Left ventricle myocardium superior (tissue), 1 donor: ENCODE data around the gene TGM3. TPM values are rescaled to one million over a fixed set of nuclear protein-coding genes. Genes with fewer than 3 reads are reported as not detected.
A peak's percentile ranks its signal among the peaks of the same experiment; 100 is the strongest.

Source experiments
- ATAC-seq: fragments of 200-7000 bp; cut with Tn5 transposase; one replicate; pipeline ENCODE4 v1.9.1; 2020; ENCODE audit warnings: mild to moderate bottlenecking, moderate library complexity
- DNase-seq: peaks from one replicate; pipeline ENCODE4 v3.0.0-alpha.2; 2020
- intact Hi-C: fragments of 100-400 bp; cut with micrococcal nuclease; formaldehyde crosslinking; loops from one replicate; pipeline ENCODE4 v1.11.0; 2022
- total RNA-seq: library from RNA; stranded (reverse); fragmentation: NEBNext Ultra II Directional; extraction: Animal tissue kit (Norgen Biotek cat#: 25700); gene quantifications from one replicate; pipeline ENCODE4 v1.2.1, GENCODE V29; 2021
- donor health status: DM: no; HTN: yes; CAD: no; lungs with severe emphysema.

The TGM3 gene
- total RNA-seq, 1 donor from 2014 or later = not detected

- intact Hi-C loops = no loop called here
- DNase-seq = no peak
- no peak for ATAC-seq
These were observed 7.9 kb downstream of the TGM3 start for GRCh38 chr20:2303673-2304072.

- DNase-seq = no peak
- intact Hi-C loops = no loop called here
- ATAC-seq = no peak
These were observed 8.4 kb downstream of the TGM3 start for GRCh38 chr20:2304180-2304579.

GRCh38 chr20:2305029-2305428 lies 9.2 kb downstream of the TGM3 start:
- no peak for DNase-seq

GRCh38 chr20:2305479-2305878 lies 9.7 kb downstream of the TGM3 start:
- DNase-seq (no peak), ATAC-seq (no peak)
- intact Hi-C loops = no loop called here

More at GRCh38 chr20:2305029-2305428, 9.2 kb downstream of the TGM3 start:
- intact Hi-C loops = no loop called here
- ATAC-seq = no peak

DNA sequence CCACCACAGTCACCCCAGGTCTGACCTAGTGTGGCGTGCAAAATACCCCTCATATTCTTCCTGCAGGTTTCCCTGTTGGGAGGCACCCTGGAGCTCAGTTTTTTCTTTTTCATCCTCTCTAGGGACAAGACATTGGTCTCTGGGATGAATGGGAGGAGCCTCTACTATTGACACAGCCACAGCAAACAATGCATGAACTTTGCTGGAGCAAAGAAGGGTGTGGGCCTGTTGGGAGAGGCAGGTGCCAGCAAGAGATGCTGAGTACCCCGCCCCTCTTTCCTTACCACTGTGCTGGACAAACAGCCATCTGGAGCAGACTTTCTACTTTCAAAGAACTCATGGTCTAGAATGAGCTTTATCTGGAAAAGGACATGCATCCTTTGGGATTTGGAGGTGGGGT lies 10.1 kb downstream of the TGM3 start:
- no peak for ATAC-seq
- intact Hi-C loops = no loop called here
- DNase-seq = no peak

GRCh38 chr20:2307136-2307535 lies 11.3 kb downstream of the TGM3 start:
- intact Hi-C loops = no loop called here
- no peak for DNase-seq
- no peak for ATAC-seq

DNA sequence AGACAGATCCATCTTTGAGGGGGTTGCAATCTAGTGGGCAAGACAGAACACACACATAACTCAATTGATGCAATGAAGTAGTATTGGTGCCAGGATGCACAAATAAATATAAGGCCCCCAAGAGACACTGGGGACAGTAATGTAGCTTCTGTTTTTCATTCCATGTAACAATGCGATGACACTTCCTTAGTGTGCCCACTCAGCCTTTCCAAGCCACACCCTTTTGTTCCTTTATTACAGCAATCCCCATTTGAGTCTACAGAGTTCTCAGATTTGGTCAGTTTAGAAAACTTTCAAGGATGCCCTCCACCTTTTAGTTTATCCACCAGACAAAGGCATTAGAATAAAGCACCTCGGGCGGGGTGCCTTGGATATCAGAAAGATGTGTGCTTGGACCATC lies 15.5 kb downstream of the TGM3 start:
- DNase-seq (no peak), ATAC-seq (no peak)
- intact Hi-C loops = no loop called here

- no peak for ATAC-seq
- no peak for DNase-seq
- intact Hi-C loops = no loop called here
These were observed 17.1 kb downstream of the TGM3 start for GRCh38 chr20:2312876-2313275.

- intact Hi-C loops = no loop called here
- ATAC-seq = no peak
These were observed 17.5 kb downstream of the TGM3 start for GRCh38 chr20:2313316-2313715.

DNA sequence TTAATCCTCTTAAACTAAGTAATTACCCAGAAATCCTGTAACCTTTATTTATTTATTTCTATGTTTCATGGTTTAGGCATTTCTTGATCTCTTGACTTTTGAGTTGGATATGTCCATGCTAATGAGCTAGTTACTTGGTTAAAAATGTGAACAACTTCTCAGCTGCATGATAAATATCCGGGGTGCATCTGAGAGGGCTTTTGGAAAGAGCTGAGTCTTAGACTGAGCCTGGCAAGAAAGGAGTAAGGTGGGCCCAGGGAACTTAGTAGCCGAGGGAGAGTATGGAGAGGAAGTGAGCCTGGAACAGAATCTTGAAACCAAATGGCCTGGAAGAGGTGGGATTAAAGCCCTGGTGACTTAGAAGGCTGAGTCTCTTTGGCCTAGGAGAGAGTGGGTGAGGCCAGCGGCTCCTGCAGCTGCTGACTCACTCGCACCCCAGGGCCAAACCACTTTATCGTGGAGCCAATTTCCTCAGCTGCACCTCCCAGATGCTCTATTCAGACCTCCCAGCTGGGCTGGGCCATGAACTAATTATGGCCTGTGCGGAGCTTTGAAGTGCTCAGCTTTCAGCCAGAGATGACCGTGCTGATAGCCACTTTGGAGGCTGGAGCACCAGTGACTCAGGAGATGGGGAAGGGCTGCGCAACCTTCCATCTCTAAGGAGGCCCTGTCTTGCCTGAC lies 19.1 kb downstream of the TGM3 start:
- ATAC-seq (peak; percentile 97), DNase-seq (peak; percentile 46)
- intact Hi-C loops = no loop called here

More at GRCh38 chr20:2313316-2313715, 17.5 kb downstream of the TGM3 start:
- DNase-seq = no peak

GRCh38 chr20:2315440-2315778 lies 19.6 kb downstream of the TGM3 start:
- DNase-seq = no peak
- intact Hi-C loops = no loop called here
- ATAC-seq = no peak

- ATAC-seq = no peak
- intact Hi-C loops = no loop called here
These were observed 21.2 kb downstream of the TGM3 start for GRCh38 chr20:2316847-2317495.

GRCh38 chr20:2320813-2321658 lies 25.2 kb downstream of the TGM3 start:
- ATAC-seq (no peak), DNase-seq (no peak)
- intact Hi-C loops = no loop called here

More at GRCh38 chr20:2316847-2317495, 21.2 kb downstream of the TGM3 start:
- DNase-seq = no peak

DNA sequence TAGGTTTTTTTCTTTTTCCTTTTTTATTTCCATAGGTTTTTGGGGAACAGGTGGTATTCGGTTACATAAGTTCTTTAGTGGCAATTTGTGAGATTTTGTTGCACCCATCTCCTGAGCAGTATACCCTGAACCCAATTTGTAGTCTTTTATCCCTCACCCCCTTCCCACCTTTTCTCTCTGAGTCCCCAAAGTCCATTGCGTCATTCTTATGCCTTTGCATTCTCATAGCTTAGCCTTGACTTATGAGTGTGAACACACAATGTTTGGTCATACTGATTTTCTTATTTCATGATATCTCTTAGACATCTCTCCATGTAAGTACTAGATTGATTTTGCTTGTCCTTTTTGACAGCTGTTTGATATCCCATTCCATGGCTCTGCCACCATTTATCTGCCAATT lies 27.2 kb downstream of the TGM3 start:
- DNase-seq (no peak), ATAC-seq (no peak)
- intact Hi-C loops = no loop called here

DNA sequence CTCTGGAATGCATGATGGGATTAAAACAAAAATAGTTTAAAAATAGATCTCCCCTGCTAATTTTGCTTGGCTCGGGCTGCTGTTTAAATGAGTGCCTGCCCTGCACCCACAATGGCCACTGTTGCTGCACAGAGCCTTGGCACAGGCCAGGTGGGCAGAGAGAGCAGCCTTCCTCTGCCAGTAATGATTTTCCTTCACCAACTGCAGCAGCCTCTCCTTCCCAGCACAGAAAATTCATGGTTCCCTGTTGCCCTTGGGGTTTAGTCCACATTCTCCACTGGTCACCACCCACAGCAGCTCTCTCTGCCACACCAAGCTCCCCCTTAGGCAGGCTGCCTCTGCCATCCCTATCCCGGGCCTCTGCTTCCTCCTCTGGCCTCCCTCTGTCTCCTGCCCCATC lies 30.2 kb downstream of the TGM3 start:
- intact Hi-C loops = no loop called here
- DNase-seq (no peak), ATAC-seq (no peak)

GRCh38 chr20:2327620-2328555 lies 32.1 kb downstream of the TGM3 start:
- intact Hi-C loops = no loop called here
- DNase-seq (no peak), ATAC-seq (no peak)

- intact Hi-C loops = no loop called here
- DNase-seq (no peak), ATAC-seq (no peak)
These were observed 33.5 kb downstream of the TGM3 start for GRCh38 chr20:2329286-2329685.

DNA sequence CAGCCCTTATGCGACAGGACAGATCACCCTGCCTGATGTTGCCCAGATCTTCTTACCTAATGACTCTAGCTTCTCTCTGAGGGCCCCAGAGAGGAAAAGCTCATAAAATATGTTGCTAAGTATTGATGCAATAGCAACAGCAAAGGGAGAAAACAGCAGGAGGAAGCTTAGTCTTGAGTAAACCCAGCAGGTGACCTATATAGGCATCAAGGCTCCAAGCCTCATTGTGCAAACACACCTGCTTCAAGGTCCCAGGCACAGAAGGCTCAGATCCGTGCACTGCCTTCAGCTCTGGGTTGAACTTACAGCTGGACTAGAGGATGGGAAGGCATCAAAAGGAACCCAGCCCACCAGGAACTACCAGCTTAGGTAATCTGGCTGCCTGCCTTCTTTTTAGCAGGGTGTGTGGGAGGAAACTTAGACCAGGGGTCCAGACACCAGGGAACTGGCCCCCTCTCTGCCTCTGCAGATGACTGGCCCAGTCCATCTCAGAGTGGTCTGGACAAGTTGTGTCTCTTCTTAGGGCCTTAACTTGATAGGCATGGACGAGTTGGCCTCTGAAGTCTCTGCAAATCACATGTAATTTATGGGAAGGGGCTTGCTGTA lies 34.4 kb downstream of the TGM3 start:
- no peak for ATAC-seq
- no peak for DNase-seq
- intact Hi-C loops = no loop called here

GRCh38 chr20:2331106-2331505 lies 35.3 kb downstream of the TGM3 start:
- ATAC-seq = no peak
- no peak for DNase-seq
- intact Hi-C loops = no loop called here
